Stimulated activated naive CD4-positive, alpha-beta T cell (primary cell): ENCODE results near the gene CDCA4.

Experiments
- DNase-seq, 6 experiments: peaks; one replicate each; lab custom pipeline; 2025; lab: John Stamatoyannopoulos, UW

The CDCA4 gene

GRCh38 chr14:104975481-104976197 is 45.2 kb downstream of the CDCA4 start:
- DNase-seq = no peak

GRCh38 chr14:104974665-104975390 is 46.1 kb downstream of the CDCA4 start:
- no peak for DNase-seq

- no peak for DNase-seq
Observed at GRCh38 chr14:104974146-104974541, 46.7 kb downstream of the CDCA4 start.

GRCh38 chr14:104973385-104974145 is 47.3 kb downstream of the CDCA4 start:
- no peak for DNase-seq

DNA sequence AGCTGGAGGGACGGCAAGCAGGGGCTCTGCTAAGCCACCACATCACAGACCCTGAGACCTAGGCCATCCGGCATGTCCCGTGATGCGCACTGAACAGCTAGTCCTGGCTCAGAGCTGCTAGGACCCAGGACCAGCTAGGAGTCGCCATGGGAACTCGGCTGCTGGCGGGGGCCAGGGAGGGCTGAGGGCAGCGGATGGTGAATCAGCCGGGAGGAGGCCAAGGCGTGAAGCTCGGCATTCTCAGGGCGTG is 47.8 kb downstream of the CDCA4 start:
- no peak for DNase-seq

GRCh38 chr14:104972301-104973134 is 48.4 kb downstream of the CDCA4 start:
- DNase-seq = no peak

DNA sequence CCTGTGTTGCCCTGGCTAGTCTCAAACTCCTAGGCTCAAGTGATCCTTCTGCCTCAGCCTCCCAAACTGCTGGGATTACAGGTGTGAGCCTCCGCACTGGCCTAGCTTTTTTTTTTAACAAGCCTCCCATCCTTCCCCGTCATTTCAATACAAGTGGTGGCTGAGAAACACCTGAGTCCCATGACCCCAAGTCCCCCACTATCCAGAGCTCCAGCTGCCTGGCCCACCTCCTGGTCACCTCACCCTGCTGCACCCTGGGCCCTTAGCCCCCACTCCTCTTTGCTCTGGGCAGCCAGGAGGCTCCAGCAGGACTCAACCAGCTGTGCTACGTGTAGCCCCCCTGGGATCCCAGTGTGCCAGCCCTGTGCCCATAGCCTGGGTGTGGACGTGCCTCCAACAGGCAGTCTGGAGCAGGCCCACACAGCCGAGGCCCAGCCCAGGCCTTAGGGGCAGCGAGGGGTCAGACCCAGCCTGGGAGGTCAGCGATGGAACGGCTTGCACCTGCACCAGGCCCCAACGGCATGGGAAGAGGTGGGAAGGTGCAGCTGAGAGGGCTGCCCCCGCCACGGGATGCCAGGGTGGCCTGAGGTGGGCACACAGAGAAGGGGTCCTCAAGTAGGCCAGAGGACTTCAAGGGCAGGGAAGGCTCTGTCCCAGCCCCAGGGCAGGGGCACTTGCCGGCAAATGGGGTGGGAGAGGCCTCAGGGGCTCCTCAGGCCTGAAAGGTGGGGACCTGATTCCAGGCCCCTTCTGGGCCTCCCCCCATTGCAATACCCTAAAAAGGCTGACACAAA is 49.2 kb downstream of the CDCA4 start:
- DNase-seq = no peak

GRCh38 chr14:104970231-104971068 is 50.4 kb downstream of the CDCA4 start:
- DNase-seq = no peak

- DNase-seq = no peak
Observed at GRCh38 chr14:104969741-104970230, 51.1 kb downstream of the CDCA4 start.

- no peak for DNase-seq
Observed at GRCh38 chr14:104968541-104969401, 52.1 kb downstream of the CDCA4 start.

GRCh38 chr14:104968153-104968527 is 52.7 kb downstream of the CDCA4 start:
- DNase-seq = no peak

- DNase-seq = peak in 1 of 6 experiments; percentile 6
Observed at GRCh38 chr14:104967386-104968152, 53.3 kb downstream of the CDCA4 start.

- no peak for DNase-seq
Observed at GRCh38 chr14:104966981-104967385, 53.9 kb downstream of the CDCA4 start.

DNA sequence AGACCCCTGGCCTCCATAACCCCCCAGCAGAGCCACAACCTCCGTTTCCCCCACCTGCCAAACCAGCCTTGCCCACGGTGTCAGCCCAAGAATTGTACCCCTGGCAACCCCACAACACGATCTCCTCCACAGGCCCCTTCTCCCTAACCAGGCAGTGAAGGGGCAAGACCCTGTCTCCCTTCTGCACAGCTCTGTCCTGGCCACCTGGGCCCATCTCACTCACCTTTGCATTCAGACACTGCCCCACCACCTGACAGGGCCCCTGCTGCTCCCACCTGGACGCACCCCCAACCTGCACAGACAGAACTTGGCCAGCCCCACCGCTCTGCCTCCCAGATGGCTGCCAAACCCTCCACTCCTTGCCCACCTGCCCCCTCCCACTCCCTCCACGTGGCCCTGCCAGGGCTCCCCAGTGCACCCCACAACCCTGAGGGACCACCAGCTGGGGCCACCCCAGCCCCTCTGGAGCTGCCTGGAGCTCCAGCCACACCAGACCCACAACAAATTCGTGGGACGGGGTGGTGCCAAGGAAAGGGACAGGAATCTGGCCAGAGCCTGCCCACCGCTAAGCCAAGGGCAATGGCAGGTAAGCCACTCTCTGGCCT is 54.5 kb downstream of the CDCA4 start:
- DNase-seq = no peak

DNA sequence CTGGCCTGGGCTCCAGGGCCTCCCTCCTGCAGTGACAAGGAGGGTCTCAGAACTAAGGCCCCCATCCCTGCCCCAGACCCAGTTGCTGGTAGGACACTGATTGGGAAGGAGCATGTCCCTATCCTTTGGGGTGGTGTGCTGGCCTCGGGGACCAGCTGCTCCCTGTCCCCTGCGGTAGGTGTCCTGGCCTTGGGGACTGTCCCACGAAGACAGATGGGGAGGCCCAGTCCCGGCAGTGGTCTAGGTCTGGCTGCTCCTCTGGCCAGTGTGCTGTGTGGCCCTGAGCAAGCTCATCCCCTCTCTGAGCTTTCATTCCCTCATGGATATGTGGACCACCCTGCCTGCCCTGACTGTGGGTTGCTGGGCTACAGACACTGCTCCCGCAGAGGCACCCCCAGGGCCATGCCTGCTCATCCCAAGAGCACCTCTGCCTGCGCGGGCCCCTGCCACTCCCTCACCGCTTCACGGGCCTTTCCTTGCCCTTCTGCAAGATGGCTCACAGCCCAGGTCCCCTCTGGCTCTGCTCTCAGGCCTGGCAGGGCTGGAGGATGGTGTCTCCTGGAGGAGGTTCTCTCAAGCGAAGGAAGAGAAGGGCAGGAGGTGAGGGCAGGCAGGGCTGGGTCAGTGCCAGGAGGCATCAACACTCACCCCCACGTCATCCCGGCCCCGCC is 55.2 kb downstream of the CDCA4 start:
- DNase-seq = no peak

- no peak for DNase-seq
Observed at GRCh38 chr14:104964546-104964945, 56.3 kb downstream of the CDCA4 start.
